Measurements from ENCODE around the gene MAP3K7CL.

The MAP3K7CL gene

DNA sequence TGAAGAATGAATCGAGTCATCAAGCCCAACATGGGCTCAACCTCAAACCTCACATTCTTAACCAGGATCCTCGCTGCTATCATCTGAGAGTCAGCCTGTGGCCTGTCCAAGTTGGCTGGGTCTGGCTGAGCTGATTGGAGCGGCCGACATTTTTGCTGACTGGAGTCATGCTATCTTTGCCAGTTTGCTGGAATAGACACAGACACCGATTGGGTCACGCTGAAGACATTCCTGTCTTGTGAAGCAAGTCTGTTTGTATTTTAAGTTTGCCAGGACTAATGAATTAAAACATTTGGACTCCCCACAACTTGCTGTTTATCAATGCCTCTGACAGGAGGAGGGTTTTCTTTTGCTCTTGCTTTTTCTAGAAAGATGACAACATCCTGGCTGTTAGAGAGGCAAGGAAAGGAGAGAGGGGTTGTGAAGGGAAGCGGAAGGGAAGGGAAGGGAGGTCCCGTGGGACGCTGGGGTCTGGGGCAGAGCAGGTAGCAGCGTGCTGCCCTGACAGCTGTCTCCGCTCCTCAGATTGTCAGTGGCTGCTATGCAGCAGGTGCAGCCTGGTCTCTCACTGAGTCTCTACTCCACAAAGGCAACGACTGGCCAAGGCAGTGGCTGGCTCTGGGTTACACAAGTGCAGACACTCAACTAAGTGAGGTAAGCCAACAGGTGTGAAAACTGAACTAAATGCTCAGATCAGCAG, at the start of gene MAP3K7CL:
Gene MAP3K7CL, plus strand, starts transcription at position 375 of the 700 bp plus-strand sequence. CDS start 2,701 bp downstream, outside the sequence.
- no peak for DNase-seq

DNA sequence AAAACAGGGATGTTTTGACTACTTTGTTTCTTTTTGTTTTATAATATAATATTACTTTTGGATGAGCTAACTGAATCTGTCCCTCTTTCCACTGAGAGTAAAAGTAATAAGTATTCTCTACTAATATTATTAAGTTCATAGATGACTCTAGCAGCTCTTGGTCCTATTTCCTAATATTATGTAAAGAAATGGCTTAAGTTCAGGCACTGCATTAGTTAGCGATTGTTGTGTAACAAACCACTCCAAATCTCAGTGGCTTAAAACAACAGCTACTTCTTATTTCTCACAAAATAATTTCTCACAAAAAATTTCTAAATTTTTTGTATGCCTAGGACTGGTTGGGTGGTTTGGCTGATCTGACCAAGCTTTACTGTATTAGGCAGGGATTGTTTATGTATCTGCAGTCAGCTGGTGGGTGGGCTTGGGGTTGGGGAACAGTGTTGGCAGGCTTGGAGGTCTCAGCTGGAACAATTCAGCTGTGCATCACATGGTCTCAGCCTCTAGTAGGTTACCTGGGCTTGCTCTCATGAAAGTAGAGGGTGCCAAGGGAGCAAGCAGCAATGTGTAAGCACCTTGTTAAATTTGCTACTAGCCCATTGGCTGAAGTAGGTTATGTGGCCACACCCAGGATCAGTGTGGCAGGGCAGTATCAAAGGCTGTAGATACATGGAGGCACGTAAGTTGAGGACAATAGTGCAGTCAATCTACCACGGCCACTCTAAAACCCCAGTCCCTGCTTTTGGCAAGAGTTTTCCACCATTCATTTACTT, 48.2 kb upstream of the MAP3K7CL start:
- DNase-seq, result no peak

DNA sequence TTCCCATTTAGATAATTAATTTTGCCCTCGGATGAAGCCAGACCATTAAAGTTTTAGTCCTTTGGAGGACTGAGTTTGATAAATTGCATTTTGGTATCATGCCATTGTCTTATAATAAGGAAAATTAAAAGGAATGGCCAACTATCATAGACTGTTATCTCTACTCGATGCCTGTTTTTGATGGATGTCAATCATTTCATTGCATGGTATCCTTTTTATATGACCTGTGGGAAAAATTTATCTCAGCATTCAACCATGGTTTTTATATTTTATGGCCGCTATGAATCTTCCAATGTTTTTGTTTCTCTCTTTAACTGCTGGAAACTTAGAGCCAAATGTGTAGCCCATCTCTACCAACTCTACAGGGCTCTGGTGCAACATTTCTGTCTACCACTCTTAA, 47.1 kb upstream of the MAP3K7CL start:
- DNase-seq, result no peak

- no peak for DNase-seq
These were observed 46.1 kb upstream of the MAP3K7CL start for GRCh38 chr21:29084372-29084771.

GRCh38 chr21:29085106-29085752, 45.2 kb upstream of the MAP3K7CL start:
- no peak for DNase-seq

DNA sequence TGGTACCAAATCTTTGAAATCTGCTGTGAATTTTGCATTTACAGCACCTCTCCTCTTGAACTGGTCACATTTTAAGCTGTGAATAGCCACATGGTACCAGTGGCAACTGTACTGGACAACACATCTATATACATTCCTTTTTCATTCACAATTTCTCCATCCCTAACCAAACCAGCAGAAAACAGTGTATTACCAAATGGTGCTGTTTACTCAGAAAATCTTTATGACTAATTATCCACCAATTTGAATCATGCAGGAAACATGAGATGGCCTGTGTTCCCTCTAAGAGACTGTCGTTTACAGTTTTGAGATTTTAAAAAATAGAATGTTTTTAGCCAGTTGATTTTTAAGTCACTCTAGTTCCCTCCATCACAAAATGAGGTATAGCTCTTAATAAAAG, 39.4 kb upstream of the MAP3K7CL start:
- no peak for DNase-seq

- no peak for DNase-seq
These were observed 38.1 kb upstream of the MAP3K7CL start for GRCh38 chr21:29092102-29092959.

DNA sequence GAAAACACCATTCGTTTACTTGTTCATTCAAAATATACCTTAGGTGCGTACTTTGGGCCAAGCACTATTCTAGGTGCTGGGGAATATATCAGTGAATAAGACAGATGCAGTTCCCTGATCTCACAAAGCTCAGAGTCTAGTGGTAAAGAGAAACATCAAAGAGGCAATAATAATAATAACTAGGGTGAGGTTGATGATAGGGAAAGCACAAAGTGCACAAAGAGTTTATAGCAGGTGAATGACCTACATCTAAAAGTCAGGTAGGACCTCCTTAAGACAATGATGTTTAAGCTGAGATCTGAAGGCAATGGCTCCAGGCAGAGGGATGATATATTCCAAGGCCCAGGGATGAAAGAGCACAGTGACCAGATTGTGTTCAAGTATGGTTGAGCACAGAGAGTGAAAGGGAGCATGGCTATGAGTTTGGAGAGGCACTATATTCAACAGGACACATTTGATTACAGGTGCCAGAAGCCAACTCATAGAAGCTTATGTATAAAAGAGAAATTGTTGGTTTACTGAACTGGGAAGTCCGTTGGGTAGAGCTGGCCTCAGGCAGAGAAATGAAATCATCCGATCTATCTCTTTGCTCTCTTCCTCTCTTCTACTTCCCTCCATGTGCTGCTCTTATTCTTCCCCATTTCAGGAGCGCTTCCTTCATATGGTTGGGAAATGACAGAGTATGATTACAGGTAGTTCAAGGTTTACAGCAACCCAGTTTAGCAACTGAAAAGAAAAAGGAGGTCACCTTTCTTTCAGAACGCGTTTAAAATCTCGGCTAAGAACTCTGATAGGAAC, 34.0 kb upstream of the MAP3K7CL start:
- DNase-seq, result no peak

DNA sequence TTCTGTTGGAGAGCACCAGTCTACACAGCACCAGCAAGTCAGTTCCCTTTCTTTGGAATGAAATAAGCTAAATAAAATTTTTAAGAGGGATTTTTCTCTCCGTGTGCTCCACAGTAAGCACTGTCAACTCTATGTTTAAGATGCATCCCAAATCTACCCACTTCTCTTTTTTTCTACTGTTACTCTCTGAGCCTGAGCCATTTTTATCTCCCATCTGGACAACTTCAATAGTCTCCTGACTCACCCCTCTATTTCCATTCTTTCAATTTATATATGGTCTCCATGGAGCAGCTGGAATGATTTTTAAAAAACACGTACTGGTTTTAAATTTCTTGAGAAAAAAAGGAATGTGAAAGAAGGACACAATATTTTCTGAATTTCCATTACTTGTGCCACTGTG, 32.3 kb upstream of the MAP3K7CL start:
- no peak for DNase-seq

DNA sequence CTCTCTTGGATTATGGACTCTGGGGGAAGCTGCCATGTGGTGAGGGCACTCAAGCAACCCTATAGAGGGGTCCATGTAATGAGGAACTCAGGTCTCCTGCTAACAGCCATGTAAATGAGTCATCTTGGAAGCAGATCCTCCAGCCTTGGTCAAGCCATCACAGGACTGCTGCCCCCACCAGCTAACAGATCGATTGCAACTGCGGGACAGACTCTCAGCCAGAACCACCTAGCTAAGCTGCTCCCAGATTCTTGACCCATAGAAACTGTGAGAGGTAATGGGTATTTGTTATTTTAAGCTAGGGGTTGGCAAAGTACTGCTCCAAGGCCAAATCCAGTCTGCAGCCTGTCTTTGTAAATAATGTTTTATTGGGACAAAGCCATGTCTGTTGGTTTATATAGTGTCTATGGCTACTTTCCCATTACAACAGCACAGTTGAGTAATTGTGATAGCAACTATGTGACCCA, 27.6 kb upstream of the MAP3K7CL start:
- DNase-seq, result no peak

DNA sequence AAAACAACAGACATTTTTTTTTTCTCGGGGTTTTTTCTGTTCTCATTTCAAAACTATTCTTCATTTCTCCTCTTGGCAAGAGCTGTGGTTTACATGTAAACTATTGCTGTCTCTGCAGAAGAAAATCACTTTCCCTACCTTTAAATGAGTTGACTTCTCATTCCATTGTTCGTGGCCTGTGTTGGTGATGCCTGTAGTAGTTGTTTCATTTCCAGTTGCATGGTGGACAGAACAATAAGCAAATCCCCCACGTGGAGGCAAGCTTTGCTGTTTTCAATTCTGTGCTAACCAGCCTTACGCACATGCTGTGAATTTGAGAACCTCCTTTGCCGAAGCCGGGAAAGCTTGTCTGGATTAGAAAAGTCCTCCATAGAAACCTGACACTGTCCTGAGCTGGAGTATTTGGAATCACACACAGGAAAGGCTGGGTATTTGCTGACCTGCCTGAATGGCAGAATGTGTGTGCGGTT, 26.2 kb upstream of the MAP3K7CL start:
- no peak for DNase-seq

DNA sequence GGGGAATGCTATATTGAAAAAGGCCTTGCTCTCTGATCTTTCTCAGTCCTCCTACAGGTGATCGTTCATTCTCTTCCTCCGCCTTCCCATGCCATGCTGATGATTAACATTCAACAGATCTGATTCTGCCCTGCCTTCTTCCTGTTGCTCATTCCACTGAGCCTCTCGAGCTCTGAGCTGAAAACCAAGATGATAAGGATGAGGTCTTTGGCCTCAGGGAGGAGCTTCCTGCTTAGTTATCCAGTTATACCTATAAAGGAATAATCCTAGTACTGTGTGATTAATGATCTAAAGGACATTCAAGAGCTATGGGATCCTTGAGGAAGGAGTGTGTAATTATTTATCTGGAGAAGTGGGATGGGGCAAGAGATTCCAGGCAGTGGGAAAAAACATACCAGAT, 25.2 kb upstream of the MAP3K7CL start:
- no peak for DNase-seq

- no peak for DNase-seq
These were observed 15.5 kb upstream of the MAP3K7CL start for GRCh38 chr21:29114765-29115500.

DNA sequence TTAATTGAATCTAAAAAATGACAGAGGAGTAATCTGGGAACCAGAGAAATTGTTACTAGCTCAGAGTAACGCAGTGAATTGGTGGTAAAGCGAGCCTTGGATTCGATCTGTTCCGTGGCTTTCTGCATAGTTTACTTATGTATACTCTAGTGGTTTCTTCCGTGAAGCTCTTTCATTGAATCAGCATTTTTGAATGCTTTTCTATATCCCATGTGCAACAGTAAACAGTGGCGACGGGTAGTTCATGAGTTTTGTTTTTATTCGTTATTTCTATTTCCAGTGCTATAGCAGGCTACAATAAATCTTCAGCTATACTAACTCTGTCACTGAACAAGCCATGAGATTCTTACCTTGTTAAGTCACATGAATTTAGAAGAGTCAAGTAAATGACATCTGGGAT, 14.5 kb upstream of the MAP3K7CL start:
- no peak for DNase-seq

DNA sequence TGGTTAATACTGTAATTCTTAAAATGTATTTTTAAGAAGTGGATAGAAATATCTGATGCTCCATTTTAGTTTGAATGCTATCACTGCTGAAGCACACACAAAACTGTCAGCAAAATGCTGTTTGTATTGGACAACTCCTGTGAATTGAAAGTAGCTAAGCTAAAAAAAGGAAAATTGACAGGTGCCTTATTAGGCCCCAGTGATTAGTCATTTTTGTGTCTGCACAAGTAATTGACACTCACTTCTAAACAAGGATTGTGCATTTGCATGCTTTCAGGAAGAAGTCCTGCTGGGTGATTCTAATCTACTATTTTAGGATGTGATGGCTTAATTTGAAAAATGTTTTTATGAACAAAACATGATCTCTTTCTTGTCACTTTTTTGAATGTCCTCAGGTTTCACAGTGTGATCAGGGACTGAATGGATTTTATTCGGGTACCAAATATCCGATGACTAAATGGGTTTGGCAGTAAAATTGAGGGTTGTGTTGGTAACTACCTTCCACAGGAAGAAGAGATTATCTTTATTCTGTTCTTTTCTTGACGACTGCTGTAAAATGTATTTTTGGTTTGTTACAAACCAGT, 13.0 kb upstream of the MAP3K7CL start:
- no peak for DNase-seq

GRCh38 chr21:29121759-29122158, 8.7 kb upstream of the MAP3K7CL start:
- no peak for DNase-seq

DNA sequence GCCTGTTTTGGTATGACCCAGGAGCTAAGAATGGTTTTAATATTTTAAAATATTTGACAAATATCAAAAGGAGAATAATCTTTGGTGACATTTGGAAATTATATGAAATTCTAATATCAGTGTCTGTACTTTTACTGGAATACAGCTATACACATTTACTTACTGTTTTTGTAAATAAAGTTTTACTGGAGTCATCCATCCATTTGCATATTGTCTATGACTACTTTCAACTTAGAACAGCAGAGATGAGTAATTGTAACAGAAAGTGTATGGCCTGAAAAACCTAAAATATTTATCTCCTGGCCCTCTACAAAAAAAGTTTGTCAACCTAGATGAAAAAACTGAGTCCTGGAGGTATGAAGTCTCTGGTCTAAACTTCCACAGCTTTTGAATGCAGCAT, 5.8 kb upstream of the MAP3K7CL start:
- no peak for DNase-seq

GRCh38 chr21:29125191-29125590, 5.3 kb upstream of the MAP3K7CL start:
- no peak for DNase-seq

GRCh38 chr21:29125979-29126378, 4.5 kb upstream of the MAP3K7CL start:
- DNase-seq, result no peak

GRCh38 chr21:29133241-29133640, 2.8 kb downstream of the MAP3K7CL start:
- DNase-seq, result no peak

- DNase-seq, result no peak
These were observed 3.4 kb downstream of the MAP3K7CL start for GRCh38 chr21:29133796-29134195.

All from activated naive CD4-positive, alpha-beta T cell treated with anti-CD3 and anti-CD28 coated beads, Interleukin-2, amount 50 U/mL, for 16 hours (primary cell).